Liver (tissue), 3 donors: ENCODE results near the gene FIG4.
"Not testable (repeated sequence)": the region's sequence is repeated elsewhere in the genome, so short reads cannot be mapped to it uniquely, and the experiment has no call there.

ENCODE experiments used
- EGR1 ChIP-seq, 2 donors: IDR thresholded peaks; 2 replicates each; pipeline ENCODE4 v1.6.1; 2016 to 2018; ENCODE audit warnings: antibody characterized with exemption in 2 of 2, low read depth in 2 of 2
- FOXA1 ChIP-seq: IDR thresholded peaks from 2 replicates; pipeline ENCODE4 v1.6.1; 2016; ENCODE audit warnings: antibody characterized with exemption
- HNF4A ChIP-seq, 2 donors: conservative IDR thresholded peaks; 2 replicates each; pipeline ENCODE4 v1.6.1; 2016; ENCODE audit warnings: antibody characterized with exemption in 2 of 2, mild to moderate bottlenecking in 2 of 2
- JUND ChIP-seq, 2 donors: IDR thresholded peaks; 2 replicates each; pipeline ENCODE4 v1.6.1; 2016; ENCODE audit warnings: antibody characterized with exemption in 2 of 2
- NR2F2 ChIP-seq: IDR thresholded peaks from 2 replicates; pipeline ENCODE4 v1.6.1; 2016; ENCODE audit warnings: antibody characterized with exemption
- RAD21 ChIP-seq, 2 donors: IDR thresholded peaks; 2 replicates each; pipeline ENCODE4 v1.6.1; 2016; ENCODE audit warnings: antibody characterized with exemption in 2 of 2, mild to moderate bottlenecking in 2 of 2
- SP1 ChIP-seq: IDR thresholded peaks from 2 replicates; pipeline ENCODE4 v1.6.1; 2018; ENCODE audit warnings: antibody characterized with exemption, mild to moderate bottlenecking
- YY1 ChIP-seq: IDR thresholded peaks from 2 replicates; pipeline ENCODE4 v1.6.1; 2016; ENCODE audit warnings: antibody characterized with exemption, mild to moderate bottlenecking
- TF ChIP-seq, protein P1 (sequence below): fragments of 150-350 bp; IDR thresholded peaks from 2 replicates; pipeline ENCODE4 v1.5.1; 2017; ENCODE audit warnings: improper control_type of control experiment, low read depth, low read length; ENCODE audit not compliant: missing input control
- TF ChIP-seq, protein P2 (sequence below): IDR thresholded peaks from 2 replicates; pipeline ENCODE4 v1.6.1; 2016; ENCODE audit warnings: antibody characterized with exemption
- TF ChIP-seq, protein P3 (sequence below): IDR thresholded peaks from 2 replicates; pipeline ENCODE4 v1.6.1; 2016; ENCODE audit warnings: antibody characterized with exemption
- TF ChIP-seq, protein P4 (sequence below): IDR thresholded peaks from 2 replicates; pipeline ENCODE4 v1.6.1; 2016; ENCODE audit warnings: antibody characterized with exemption
- TF ChIP-seq, protein P5 (sequence below): IDR thresholded peaks from 2 replicates; pipeline ENCODE4 v1.6.1; 2016; ENCODE audit warnings: antibody characterized with exemption, mild to moderate bottlenecking
- donor health status: healthy.
- donor health status: healthy.

DNA sequence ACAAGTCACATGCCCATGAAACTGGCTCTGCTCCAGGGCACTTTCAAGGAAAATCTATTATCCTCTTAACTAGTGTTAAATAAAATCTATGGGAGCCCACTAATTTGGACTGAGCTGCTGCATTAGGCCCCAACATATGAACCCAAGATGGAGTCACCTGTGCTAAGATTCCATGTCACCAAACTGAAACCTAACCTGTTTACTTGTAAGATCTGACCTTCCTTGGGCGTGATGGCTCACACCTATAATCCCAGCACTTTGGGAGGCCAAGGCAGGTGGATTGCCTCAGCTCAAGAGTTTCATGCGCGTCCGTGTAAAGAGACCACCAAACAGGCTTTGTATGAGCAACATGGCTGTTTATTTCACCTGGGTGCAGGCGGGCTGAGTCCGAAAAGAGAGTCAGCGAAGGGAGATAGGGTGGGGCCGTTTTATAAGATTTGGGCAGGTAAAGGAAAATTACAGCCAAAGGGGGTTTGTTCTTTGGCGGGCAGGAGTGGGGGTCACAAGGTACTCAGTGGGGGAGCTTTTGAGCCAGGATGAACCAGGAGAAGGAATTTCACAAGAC lies 164.5 kb downstream of the FIG4 start:
- TF ChIP-seq, protein P1, sequence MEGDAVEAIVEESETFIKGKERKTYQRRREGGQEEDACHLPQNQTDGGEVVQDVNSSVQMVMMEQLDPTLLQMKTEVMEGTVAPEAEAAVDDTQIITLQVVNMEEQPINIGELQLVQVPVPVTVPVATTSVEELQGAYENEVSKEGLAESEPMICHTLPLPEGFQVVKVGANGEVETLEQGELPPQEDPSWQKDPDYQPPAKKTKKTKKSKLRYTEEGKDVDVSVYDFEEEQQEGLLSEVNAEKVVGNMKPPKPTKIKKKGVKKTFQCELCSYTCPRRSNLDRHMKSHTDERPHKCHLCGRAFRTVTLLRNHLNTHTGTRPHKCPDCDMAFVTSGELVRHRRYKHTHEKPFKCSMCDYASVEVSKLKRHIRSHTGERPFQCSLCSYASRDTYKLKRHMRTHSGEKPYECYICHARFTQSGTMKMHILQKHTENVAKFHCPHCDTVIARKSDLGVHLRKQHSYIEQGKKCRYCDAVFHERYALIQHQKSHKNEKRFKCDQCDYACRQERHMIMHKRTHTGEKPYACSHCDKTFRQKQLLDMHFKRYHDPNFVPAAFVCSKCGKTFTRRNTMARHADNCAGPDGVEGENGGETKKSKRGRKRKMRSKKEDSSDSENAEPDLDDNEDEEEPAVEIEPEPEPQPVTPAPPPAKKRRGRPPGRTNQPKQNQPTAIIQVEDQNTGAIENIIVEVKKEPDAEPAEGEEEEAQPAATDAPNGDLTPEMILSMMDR = not testable (repeated sequence)
- not testable (repeated sequence) for TF ChIP-seq YY1; JUND (IDR thresholded peaks at IDR 0.05); SP1; RAD21 (IDR thresholded peaks at IDR 0.05); HNF4A (conservative IDR thresholded peaks at IDR 0.05); NR2F2; FOXA1; EGR1 (IDR thresholded peaks at IDR 0.05; ENCODE audit: low read depth in 2 of 2)
- TF ChIP-seq, protein P2, sequence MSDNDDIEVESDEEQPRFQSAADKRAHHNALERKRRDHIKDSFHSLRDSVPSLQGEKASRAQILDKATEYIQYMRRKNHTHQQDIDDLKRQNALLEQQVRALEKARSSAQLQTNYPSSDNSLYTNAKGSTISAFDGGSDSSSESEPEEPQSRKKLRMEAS = not testable (repeated sequence)
- TF ChIP-seq, protein P3, sequence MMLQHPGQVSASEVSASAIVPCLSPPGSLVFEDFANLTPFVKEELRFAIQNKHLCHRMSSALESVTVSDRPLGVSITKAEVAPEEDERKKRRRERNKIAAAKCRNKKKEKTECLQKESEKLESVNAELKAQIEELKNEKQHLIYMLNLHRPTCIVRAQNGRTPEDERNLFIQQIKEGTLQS = not testable (repeated sequence)
- TF ChIP-seq, protein P4, sequence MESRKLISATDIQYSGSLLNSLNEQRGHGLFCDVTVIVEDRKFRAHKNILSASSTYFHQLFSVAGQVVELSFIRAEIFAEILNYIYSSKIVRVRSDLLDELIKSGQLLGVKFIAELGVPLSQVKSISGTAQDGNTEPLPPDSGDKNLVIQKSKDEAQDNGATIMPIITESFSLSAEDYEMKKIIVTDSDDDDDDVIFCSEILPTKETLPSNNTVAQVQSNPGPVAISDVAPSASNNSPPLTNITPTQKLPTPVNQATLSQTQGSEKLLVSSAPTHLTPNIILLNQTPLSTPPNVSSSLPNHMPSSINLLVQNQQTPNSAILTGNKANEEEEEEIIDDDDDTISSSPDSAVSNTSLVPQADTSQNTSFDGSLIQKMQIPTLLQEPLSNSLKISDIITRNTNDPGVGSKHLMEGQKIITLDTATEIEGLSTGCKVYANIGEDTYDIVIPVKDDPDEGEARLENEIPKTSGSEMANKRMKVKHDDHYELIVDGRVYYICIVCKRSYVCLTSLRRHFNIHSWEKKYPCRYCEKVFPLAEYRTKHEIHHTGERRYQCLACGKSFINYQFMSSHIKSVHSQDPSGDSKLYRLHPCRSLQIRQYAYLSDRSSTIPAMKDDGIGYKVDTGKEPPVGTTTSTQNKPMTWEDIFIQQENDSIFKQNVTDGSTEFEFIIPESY = not testable (repeated sequence)
- TF ChIP-seq, protein P5, sequence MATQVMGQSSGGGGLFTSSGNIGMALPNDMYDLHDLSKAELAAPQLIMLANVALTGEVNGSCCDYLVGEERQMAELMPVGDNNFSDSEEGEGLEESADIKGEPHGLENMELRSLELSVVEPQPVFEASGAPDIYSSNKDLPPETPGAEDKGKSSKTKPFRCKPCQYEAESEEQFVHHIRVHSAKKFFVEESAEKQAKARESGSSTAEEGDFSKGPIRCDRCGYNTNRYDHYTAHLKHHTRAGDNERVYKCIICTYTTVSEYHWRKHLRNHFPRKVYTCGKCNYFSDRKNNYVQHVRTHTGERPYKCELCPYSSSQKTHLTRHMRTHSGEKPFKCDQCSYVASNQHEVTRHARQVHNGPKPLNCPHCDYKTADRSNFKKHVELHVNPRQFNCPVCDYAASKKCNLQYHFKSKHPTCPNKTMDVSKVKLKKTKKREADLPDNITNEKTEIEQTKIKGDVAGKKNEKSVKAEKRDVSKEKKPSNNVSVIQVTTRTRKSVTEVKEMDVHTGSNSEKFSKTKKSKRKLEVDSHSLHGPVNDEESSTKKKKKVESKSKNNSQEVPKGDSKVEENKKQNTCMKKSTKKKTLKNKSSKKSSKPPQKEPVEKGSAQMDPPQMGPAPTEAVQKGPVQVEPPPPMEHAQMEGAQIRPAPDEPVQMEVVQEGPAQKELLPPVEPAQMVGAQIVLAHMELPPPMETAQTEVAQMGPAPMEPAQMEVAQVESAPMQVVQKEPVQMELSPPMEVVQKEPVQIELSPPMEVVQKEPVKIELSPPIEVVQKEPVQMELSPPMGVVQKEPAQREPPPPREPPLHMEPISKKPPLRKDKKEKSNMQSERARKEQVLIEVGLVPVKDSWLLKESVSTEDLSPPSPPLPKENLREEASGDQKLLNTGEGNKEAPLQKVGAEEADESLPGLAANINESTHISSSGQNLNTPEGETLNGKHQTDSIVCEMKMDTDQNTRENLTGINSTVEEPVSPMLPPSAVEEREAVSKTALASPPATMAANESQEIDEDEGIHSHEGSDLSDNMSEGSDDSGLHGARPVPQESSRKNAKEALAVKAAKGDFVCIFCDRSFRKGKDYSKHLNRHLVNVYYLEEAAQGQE = not testable (repeated sequence)
